ENCODE results near the gene NTF4.
A peak's percentile ranks its signal among the peaks of the same experiment; 100 is the strongest.
"Not testable (repeated sequence)": the region's sequence is repeated elsewhere in the genome, so short reads cannot be mapped to it uniquely, and the experiment has no call there.

NTF4 gene

GRCh38 chr19:49085020-49085867 is 20.6 kb upstream of the NTF4 start, which contains the start of gene SNRNP70:
SNRNP70 (plus strand) TSS chr19:49085451; CDS start chr19:49086415, 964 bp downstream.
- H3K4me3 ChIP-seq (ENCODE audit: low read length), result peak within 1 kb of the TSS; percentile 98
- peaks cover 21% of the 10 kb centered on the region for H3K36me3 ChIP-seq (ENCODE audit: control insufficient read depth, insufficient read depth, low read length, severe bottlenecking)
- no peaks in the 10 kb centered on the region for H3K27me3 ChIP-seq (replicated peaks; ENCODE audit: control insufficient read depth, insufficient read depth, low read length)
- peak within 1 kb of the TSS; percentile 97 for H3K9ac ChIP-seq (ENCODE audit: low read length)
- H3K9me3 ChIP-seq (ENCODE audit: control insufficient read depth, low read length), result no peaks in the 10 kb centered on the region
- DNase-seq (ENCODE audit: low read depth), result peak; percentile 100
- H3K4me1 ChIP-seq (ENCODE audit: control insufficient read depth, insufficient read depth, low read length), result peaks cover 17% of the 10 kb centered on the region

- H3K9me3 ChIP-seq (ENCODE audit: control insufficient read depth, low read length), result no peaks in the 10 kb centered on the region
- H3K36me3 ChIP-seq (ENCODE audit: control insufficient read depth, insufficient read depth, low read length, severe bottlenecking), result peaks cover 15% of the 10 kb centered on the region
- peak overlapping the region; percentile 98 for H3K4me3 ChIP-seq (ENCODE audit: low read length)
- no peaks in the 10 kb centered on the region for H3K27me3 ChIP-seq (replicated peaks; ENCODE audit: control insufficient read depth, insufficient read depth, low read length)
- H3K4me1 ChIP-seq (ENCODE audit: control insufficient read depth, insufficient read depth, low read length), result peaks cover 17% of the 10 kb centered on the region
- no peak for DNase-seq (ENCODE audit: low read depth)
- peak overlapping the region; percentile 97 for H3K9ac ChIP-seq (ENCODE audit: low read length)
These were observed 19.8 kb upstream of the NTF4 start for GRCh38 chr19:49084206-49085019.

GRCh38 chr19:49081273-49081672 is 16.7 kb upstream of the NTF4 start:
- Histone ChIP-seq H3K9ac (ENCODE audit: low read length) (no peak overlapping the region), H3K9me3 (ENCODE audit: control insufficient read depth, low read length) (no peaks in the 10 kb centered on the region), H3K4me1 (ENCODE audit: control insufficient read depth, insufficient read depth, low read length) (peaks cover 3% of the 10 kb centered on the region), H3K4me3 (ENCODE audit: low read length) (no peak overlapping the region), H3K27me3 (replicated peaks; ENCODE audit: control insufficient read depth, insufficient read depth, low read length) (no peaks in the 10 kb centered on the region), H3K36me3 (ENCODE audit: control insufficient read depth, insufficient read depth, low read length, severe bottlenecking) (no peaks in the 10 kb centered on the region)
- DNase-seq (ENCODE audit: low read depth), result no peak

- Histone ChIP-seq H3K9ac (ENCODE audit: low read length) (no peak overlapping the region), H3K4me3 (ENCODE audit: low read length) (no peak overlapping the region), H3K9me3 (ENCODE audit: control insufficient read depth, low read length) (no peaks in the 10 kb centered on the region), H3K4me1 (ENCODE audit: control insufficient read depth, insufficient read depth, low read length) (peaks cover 3% of the 10 kb centered on the region), H3K36me3 (ENCODE audit: control insufficient read depth, insufficient read depth, low read length, severe bottlenecking) (no peaks in the 10 kb centered on the region), H3K27me3 (replicated peaks; ENCODE audit: control insufficient read depth, insufficient read depth, low read length) (no peaks in the 10 kb centered on the region)
- no peak for DNase-seq (ENCODE audit: low read depth)
These were observed 15.8 kb upstream of the NTF4 start for GRCh38 chr19:49080392-49080791.

GRCh38 chr19:49074869-49075268 is 10.3 kb upstream of the NTF4 start:
- H3K4me3 ChIP-seq (ENCODE audit: low read length); H3K9me3 ChIP-seq (ENCODE audit: control insufficient read depth, low read length); H3K9ac ChIP-seq (ENCODE audit: low read length); H3K36me3 ChIP-seq (ENCODE audit: control insufficient read depth, insufficient read depth, low read length, severe bottlenecking); H3K4me1 ChIP-seq (ENCODE audit: control insufficient read depth, insufficient read depth, low read length): not testable (repeated sequence)
- peaks cover 25% of the 10 kb centered on the region for H3K27me3 ChIP-seq (replicated peaks; ENCODE audit: control insufficient read depth, insufficient read depth, low read length)
- peak; percentile 73 for DNase-seq (ENCODE audit: low read depth)

- no peak for DNase-seq (ENCODE audit: low read depth)
- H3K27me3 ChIP-seq (replicated peaks; ENCODE audit: control insufficient read depth, insufficient read depth, low read length), result peaks cover 30% of the 10 kb centered on the region
These were observed 9.1 kb upstream of the NTF4 start for GRCh38 chr19:49073514-49074378.

GRCh38 chr19:49071860-49072547 is 7.4 kb upstream of the NTF4 start:
- Histone ChIP-seq H3K4me3 (ENCODE audit: low read length) (no peak overlapping the region), H3K27me3 (replicated peaks; ENCODE audit: control insufficient read depth, insufficient read depth, low read length) (peaks cover 38% of the 10 kb centered on the region), H3K9ac (ENCODE audit: low read length) (no peak overlapping the region), H3K9me3 (ENCODE audit: control insufficient read depth, low read length) (peaks cover 8% of the 10 kb centered on the region), H3K36me3 (ENCODE audit: control insufficient read depth, insufficient read depth, low read length, severe bottlenecking) (no peaks in the 10 kb centered on the region), H3K4me1 (ENCODE audit: control insufficient read depth, insufficient read depth, low read length) (no peaks in the 10 kb centered on the region)
- DNase-seq (ENCODE audit: low read depth), result no peak

More at GRCh38 chr19:49073514-49074378, 9.1 kb upstream of the NTF4 start:
- Histone ChIP-seq H3K4me1 (ENCODE audit: control insufficient read depth, insufficient read depth, low read length) (no peaks in the 10 kb centered on the region), H3K36me3 (ENCODE audit: control insufficient read depth, insufficient read depth, low read length, severe bottlenecking) (no peaks in the 10 kb centered on the region), H3K9me3 (ENCODE audit: control insufficient read depth, low read length) (peaks cover 7% of the 10 kb centered on the region), H3K4me3 (ENCODE audit: low read length) (no peak overlapping the region), H3K9ac (ENCODE audit: low read length) (no peak overlapping the region)

- Histone ChIP-seq H3K9ac (ENCODE audit: low read length) (no peak overlapping the region), H3K36me3 (ENCODE audit: control insufficient read depth, insufficient read depth, low read length, severe bottlenecking) (no peaks in the 10 kb centered on the region), H3K4me1 (ENCODE audit: control insufficient read depth, insufficient read depth, low read length) (no peaks in the 10 kb centered on the region), H3K4me3 (ENCODE audit: low read length) (no peak overlapping the region), H3K27me3 (replicated peaks; ENCODE audit: control insufficient read depth, insufficient read depth, low read length) (peaks cover 48% of the 10 kb centered on the region), H3K9me3 (ENCODE audit: control insufficient read depth, low read length) (peaks cover 8% of the 10 kb centered on the region)
- DNase-seq (ENCODE audit: low read depth), result no peak
These were observed 5.8 kb upstream of the NTF4 start for GRCh38 chr19:49070416-49070815.

- peaks cover 8% of the 10 kb centered on the region for H3K9me3 ChIP-seq (ENCODE audit: control insufficient read depth, low read length)
- H3K27me3 ChIP-seq (replicated peaks; ENCODE audit: control insufficient read depth, insufficient read depth, low read length), result peaks cover 55% of the 10 kb centered on the region
- no peak overlapping the region for H3K9ac ChIP-seq (ENCODE audit: low read length)
- H3K4me3 ChIP-seq (ENCODE audit: low read length), result no peak overlapping the region
- DNase-seq (ENCODE audit: low read depth), result no peak
- H3K36me3 ChIP-seq (ENCODE audit: control insufficient read depth, insufficient read depth, low read length, severe bottlenecking), result no peaks in the 10 kb centered on the region
- H3K4me1 ChIP-seq (ENCODE audit: control insufficient read depth, insufficient read depth, low read length), result no peaks in the 10 kb centered on the region
These were observed 4.4 kb upstream of the NTF4 start for GRCh38 chr19:49069026-49069425.

GRCh38 chr19:49067554-49067953 is 2.9 kb upstream of the NTF4 start:
- DNase-seq (ENCODE audit: low read depth), result no peak
- Histone ChIP-seq H3K9ac (ENCODE audit: low read length) (no peak overlapping the region), H3K4me3 (ENCODE audit: low read length) (no peak overlapping the region), H3K36me3 (ENCODE audit: control insufficient read depth, insufficient read depth, low read length, severe bottlenecking) (no peaks in the 10 kb centered on the region), H3K4me1 (ENCODE audit: control insufficient read depth, insufficient read depth, low read length) (no peaks in the 10 kb centered on the region), H3K9me3 (ENCODE audit: control insufficient read depth, low read length) (peaks cover 8% of the 10 kb centered on the region), H3K27me3 (replicated peaks; ENCODE audit: control insufficient read depth, insufficient read depth, low read length) (peaks cover 48% of the 10 kb centered on the region)
